T-helper 17 cell (primary cell): ENCODE results near the gene AK8. TPM values are rescaled to one million over a fixed set of nuclear protein-coding genes. Genes with fewer than 3 reads are reported as not detected.

Source experiments
- ATAC-seq: fragments of 150-1000 bp; cut with Tn5 transposase; 2 replicates; pipeline ENCODE4 v1.10.0; 2021; ENCODE audit warnings: mild to moderate bottlenecking, moderate library complexity
- DNase-seq, 3 donors: peaks; one replicate each; pipeline versions ENCODE4 v3.0.0 to v3.0.0-alpha.2; 2020 to 2021
- H3K9me3 ChIP-seq: one replicate; pipeline ENCODE4 v1.7.0; 2013; ENCODE audit warnings: low read length, mild to moderate bottlenecking; ENCODE audit not compliant: control insufficient read depth, poor library complexity, severe bottlenecking
- H3K27ac Mint-ChIP-seq: one replicate; pipeline ENCODE4 v1.8.0; 2022; ENCODE audit warnings: mild to moderate bottlenecking, moderate library complexity, mixed read lengths
- H3K27me3 Mint-ChIP-seq: one replicate; pipeline ENCODE4 v1.8.0; 2022; ENCODE audit warnings: mixed read lengths
- H3K36me3 Mint-ChIP-seq: one replicate; pipeline ENCODE4 v1.8.0; 2022; ENCODE audit warnings: low read depth, mixed read lengths
- H3K4me1 Mint-ChIP-seq: one replicate; pipeline ENCODE4 v1.8.0; 2022; ENCODE audit warnings: mild to moderate bottlenecking, mixed read lengths
- H3K4me3 Mint-ChIP-seq: one replicate; pipeline ENCODE4 v1.8.0; 2022; ENCODE audit warnings: mild to moderate bottlenecking, moderate library complexity, mixed read lengths
- total RNA-seq, 4 donors: library from RNA in 2 of 4; stranded (reverse) in 2 of 4; gene quantifications; one replicate each; pipeline ENCODE4 v1.2.3 and lab custom pipeline; 2022 to 2026

AK8 gene
- total RNA-seq, 2 donors from 2014 or later: 0.32 TPM; not detected in 1

DNA sequence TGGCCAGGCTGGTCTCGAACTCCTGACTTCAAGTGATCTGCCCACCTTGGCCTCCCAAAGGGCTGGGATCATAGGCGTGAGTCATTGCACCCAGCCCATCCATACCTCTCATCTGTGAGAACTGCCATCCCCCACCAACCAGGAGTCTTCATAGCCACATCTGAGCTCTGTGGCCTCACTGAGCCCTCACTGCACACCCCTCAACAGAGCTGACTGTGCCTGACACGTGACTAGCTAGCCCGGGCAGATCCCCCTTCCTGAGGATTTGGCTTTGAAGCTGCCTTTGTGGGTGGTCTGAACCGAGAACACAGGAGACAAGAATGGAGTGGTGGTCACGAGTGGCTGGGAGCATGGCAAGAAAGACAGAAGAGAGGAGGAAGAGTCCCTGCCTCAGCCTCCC lies 15.6 kb downstream of the AK8 start:
- no peak overlapping the region for H3K4me3 Mint-ChIP-seq
- DNase-seq (no peak), ATAC-seq (no peak)
- no peaks in the 10 kb centered on the region for H3K9me3 ChIP-seq
- H3K4me1 Mint-ChIP-seq: no peaks in the 10 kb centered on the region
- no peaks in the 10 kb centered on the region for H3K36me3 Mint-ChIP-seq
- H3K27me3 Mint-ChIP-seq: peaks cover 33% of the 10 kb centered on the region
- no peak overlapping the region for H3K27ac Mint-ChIP-seq

DNA sequence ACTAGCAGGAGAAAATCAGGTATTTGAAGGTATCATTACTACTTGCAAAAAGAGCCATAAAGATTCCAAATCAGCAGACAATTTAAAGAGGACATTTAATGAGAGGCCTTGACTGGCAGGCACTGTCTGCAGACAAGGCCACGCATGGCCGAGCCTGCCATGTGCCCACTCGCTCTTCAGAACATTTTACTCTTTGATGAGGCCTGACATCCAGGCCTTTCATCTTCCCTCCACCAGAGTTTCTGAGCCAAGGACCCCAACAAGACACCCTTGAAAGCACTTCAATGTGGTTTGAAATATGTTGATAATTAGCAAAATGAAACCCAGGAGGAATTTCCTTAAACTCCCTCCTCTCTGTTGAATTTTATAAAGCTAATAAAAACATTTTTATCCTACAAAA lies 16.4 kb downstream of the AK8 start:
- Mint-ChIP-seq H3K4me1 (no peaks in the 10 kb centered on the region), H3K36me3 (no peaks in the 10 kb centered on the region), H3K27me3 (peaks cover 35% of the 10 kb centered on the region), H3K4me3 (no peak overlapping the region), H3K27ac (no peak overlapping the region)
- H3K9me3 ChIP-seq: no peaks in the 10 kb centered on the region
- ATAC-seq (no peak), DNase-seq (no peak)

DNA sequence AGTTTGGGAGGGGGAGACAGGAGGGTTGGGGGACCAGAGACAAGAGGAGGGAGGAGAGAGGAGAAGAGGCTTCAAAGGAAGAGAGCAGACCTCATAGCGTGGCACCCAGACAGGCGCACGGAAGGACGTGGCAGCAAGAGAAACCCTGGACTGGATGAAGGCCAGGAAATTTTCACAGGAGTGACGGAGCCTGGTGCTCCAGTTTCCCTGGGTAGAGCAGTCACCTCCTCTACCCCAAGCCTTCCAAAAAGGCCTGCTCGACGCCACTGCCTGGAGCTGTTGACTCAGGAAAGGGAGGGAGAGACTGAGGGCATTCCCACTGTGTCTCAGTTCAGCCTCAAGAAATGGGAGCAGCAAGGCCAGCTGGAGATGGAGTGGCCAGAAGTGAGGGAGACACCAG lies 19.3 kb downstream of the AK8 start:
- ATAC-seq (no peak), DNase-seq (no peak)
- no peak overlapping the region for H3K27ac Mint-ChIP-seq
- H3K36me3 Mint-ChIP-seq: no peaks in the 10 kb centered on the region
- peaks cover 44% of the 10 kb centered on the region for H3K27me3 Mint-ChIP-seq
- peaks cover 7% of the 10 kb centered on the region for H3K4me1 Mint-ChIP-seq
- H3K9me3 ChIP-seq: no peaks in the 10 kb centered on the region
- no peak overlapping the region for H3K4me3 Mint-ChIP-seq

DNA sequence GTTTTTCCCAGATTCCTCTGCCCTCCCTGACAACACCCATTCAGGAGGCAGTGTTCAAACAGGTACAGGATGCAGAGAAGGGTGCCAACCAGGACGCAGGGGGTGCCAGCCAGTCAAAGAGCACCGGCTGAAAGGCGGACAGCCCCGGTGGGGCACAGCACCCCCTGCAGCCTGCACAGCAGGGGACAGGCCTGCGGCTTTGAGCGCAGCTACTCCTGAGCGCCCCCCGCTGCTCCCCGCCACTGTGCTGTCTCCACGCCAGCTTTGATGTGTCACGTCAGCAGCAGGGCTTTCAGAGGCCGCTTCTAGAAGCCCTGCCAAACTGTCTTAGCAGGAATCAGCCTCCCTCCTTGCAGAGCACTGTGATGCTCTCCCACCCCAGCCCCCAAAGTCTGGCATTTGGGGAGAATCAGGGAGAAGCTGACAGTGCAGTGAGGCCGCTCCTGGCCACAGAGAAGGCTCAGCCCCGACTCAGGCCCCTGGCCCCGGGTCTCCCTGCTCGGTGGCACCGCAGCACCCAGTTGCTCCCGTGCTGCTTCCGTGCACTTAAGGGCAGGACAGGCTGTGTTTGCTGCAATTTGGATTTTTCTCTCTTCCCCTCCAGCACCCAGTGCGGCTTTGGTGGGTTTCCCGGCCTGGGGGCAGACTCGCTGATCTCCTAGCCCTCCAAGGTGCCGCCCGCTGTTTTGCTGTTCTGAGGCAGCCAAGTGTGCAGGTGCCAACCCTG lies 20.3 kb downstream of the AK8 start:
- Mint-ChIP-seq H3K27ac (no peak overlapping the region), H3K4me3 (no peak overlapping the region), H3K27me3 (peaks cover 44% of the 10 kb centered on the region), H3K4me1 (peaks cover 7% of the 10 kb centered on the region), H3K36me3 (no peaks in the 10 kb centered on the region)
- ATAC-seq: no peak
- no peaks in the 10 kb centered on the region for H3K9me3 ChIP-seq
- no peak for DNase-seq

DNA sequence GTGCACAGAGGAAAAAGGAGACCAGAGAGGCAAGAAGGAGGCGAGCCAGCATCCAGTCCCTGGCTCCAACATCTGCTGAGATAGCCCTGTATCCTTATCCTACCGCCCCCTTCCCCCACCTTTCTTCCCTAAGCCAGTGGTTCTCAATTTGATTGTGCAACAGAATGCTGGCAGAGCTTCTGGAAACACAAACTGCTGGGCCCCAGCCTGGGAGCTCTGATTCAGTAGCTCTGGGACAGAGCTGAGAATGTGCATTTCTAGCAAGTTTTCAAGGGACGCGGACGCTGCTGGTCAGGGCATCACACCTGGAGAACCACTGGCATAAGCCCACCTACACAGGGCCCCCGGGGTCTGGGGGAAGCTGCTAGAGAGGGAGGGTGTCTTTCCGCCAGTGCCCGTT lies 21.1 kb downstream of the AK8 start:
- H3K4me3 Mint-ChIP-seq: no peak overlapping the region
- no peak for ATAC-seq
- H3K4me1 Mint-ChIP-seq: peaks cover 7% of the 10 kb centered on the region
- H3K27ac Mint-ChIP-seq: no peak overlapping the region
- no peak for DNase-seq
- H3K9me3 ChIP-seq: no peaks in the 10 kb centered on the region
- H3K36me3 Mint-ChIP-seq: no peaks in the 10 kb centered on the region
- H3K27me3 Mint-ChIP-seq: peaks cover 47% of the 10 kb centered on the region

DNA sequence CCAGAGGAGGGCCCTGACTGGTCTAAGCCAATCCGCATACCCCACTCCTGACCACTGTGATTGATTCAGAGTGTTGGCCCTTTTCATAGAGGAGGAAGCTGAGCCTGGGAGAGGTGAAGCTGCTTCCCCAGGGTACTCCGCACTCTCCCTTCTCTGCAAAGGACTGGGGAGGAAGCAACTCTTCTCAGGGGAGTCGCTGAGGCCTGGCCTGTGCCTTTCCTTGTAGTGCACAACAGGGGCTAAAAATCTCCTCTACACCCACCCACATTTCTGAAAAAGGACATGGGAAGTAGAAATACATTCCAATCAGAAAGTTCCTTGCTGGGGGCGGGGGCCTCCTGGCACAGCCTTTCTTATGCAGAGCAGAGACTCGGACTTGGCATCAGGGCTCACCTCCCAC lies 22.2 kb downstream of the AK8 start:
- DNase-seq (no peak), ATAC-seq (no peak)
- H3K9me3 ChIP-seq: no peaks in the 10 kb centered on the region
- H3K36me3 Mint-ChIP-seq: peaks cover 2% of the 10 kb centered on the region
- H3K4me3 Mint-ChIP-seq: no peak overlapping the region
- H3K4me1 Mint-ChIP-seq: peaks cover 7% of the 10 kb centered on the region
- no peak overlapping the region for H3K27ac Mint-ChIP-seq
- peaks cover 55% of the 10 kb centered on the region for H3K27me3 Mint-ChIP-seq

DNA sequence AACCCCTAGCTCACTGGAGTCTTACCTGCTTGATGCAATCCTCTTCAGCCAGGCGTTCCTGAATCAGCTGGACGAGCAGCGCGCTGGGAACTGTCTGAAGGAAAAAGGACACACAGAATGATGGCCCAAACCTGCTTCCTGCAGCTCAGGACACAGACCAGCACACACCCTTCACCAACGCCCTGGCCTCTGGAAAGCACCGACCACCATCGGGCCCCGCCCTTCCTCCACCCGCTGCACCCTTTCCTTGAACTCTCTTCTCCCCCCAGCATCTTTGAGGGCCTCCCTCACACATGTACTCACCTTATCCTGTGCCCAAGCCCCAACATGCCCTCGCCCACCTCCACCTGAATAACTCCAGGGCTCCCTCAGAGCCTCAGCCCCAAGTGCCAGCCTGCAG lies 23.3 kb downstream of the AK8 start:
- H3K9me3 ChIP-seq: no peaks in the 10 kb centered on the region
- H3K36me3 Mint-ChIP-seq: peaks cover 2% of the 10 kb centered on the region
- peaks cover 7% of the 10 kb centered on the region for H3K4me1 Mint-ChIP-seq
- no peak overlapping the region for H3K4me3 Mint-ChIP-seq
- ATAC-seq: no peak
- peaks cover 46% of the 10 kb centered on the region for H3K27me3 Mint-ChIP-seq
- peak overlapping the region; percentile 37 for H3K27ac Mint-ChIP-seq
- no peak for DNase-seq

DNA sequence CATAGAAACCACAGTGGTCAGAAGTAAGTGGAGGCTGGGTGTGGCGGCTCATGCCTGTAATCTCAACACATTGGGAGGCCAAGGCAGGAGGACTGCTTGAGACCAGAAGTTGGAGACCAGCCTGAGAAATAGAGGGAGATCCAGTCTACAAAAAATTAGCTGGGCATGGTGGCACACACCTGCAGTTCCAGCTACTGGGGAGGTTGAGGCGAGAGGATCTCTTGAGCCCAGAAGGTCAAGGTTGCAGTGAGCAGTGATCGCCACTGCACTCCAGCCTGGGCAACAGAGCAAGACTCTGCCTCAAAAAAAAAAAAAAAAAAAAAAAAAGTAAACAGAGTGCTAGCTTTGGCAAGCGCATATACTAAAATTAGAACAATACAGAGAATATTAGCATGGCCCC lies 24.6 kb downstream of the AK8 start:
- peaks cover 33% of the 10 kb centered on the region for H3K27me3 Mint-ChIP-seq
- ATAC-seq: no peak
- H3K4me3 Mint-ChIP-seq: no peak overlapping the region

DNA sequence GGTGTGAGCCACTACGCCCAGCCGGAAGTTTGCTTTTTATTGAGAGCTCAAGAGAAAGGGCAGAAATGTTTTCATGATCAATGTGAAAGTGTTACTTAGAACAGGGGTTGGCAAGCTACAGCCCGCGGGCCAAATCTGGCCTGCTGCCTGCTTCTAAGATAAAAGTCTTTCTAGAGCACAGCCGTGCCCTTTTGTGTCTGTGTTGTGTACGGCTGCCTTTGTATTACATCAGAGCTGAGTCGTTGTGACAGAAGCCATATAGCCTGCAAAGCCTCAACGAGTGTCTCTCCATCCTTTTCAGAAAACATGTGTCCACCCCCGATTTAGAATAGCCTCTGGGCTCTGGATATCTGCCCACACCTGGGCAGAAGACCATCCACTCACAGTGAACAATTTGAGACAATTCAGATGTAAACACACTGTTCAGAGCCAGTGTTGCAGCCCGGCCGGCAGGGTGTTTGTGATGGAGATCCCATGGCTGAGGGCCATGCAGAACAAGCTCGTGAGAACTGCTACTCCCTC lies 28.8 kb downstream of the AK8 start:
- H3K4me3 Mint-ChIP-seq: peak overlapping the region; percentile 67
- peaks cover 16% of the 10 kb centered on the region for H3K27me3 Mint-ChIP-seq
- H3K36me3 Mint-ChIP-seq: peaks cover 2% of the 10 kb centered on the region
- ATAC-seq: no peak
- DNase-seq: no peak
- no peak overlapping the region for H3K27ac Mint-ChIP-seq
- H3K4me1 Mint-ChIP-seq: no peaks in the 10 kb centered on the region
- H3K9me3 ChIP-seq: no peaks in the 10 kb centered on the region

More for the DNA sequence above, 24.6 kb downstream of the AK8 start:
- Mint-ChIP-seq H3K4me1 (peaks cover 7% of the 10 kb centered on the region), H3K36me3 (peaks cover 2% of the 10 kb centered on the region), H3K27ac (no peak overlapping the region)
- no peak for DNase-seq
- H3K9me3 ChIP-seq: no peaks in the 10 kb centered on the region

DNA sequence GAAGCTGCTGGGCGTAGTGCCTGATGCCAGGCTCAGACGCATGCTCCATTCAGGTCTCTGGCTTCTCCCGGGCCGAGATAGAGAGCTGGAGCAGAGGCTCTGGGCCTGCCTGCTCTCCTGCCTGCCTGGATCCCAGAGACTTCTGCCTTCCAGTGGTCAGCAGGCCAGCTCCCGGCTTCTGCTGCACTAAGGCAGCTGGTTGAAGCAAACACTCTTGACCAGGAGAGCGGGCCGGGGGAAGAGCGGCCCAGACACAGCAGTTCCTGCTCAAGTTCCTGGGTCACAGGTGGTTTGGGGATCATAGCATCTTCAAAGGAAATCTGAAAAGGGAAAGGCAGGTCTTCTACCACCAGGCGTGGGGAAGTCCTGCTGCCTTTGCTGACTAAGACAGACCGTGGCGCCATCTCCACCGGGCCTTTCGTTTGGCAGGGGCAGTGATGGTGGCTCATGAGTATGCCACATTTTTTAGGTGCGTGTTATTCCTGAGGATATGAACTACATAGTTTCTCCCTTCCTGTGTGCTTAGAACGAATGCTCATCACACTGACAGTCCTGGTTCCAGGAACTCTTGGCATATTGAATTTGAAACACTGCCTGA lies 31.1 kb downstream of the AK8 start:
- Mint-ChIP-seq H3K36me3 (peaks cover 2% of the 10 kb centered on the region), H3K27me3 (peaks cover 16% of the 10 kb centered on the region), H3K4me3 (no peak overlapping the region), H3K27ac (no peak overlapping the region), H3K4me1 (no peaks in the 10 kb centered on the region)
- H3K9me3 ChIP-seq: no peaks in the 10 kb centered on the region
- no peak for ATAC-seq
- no peak for DNase-seq

DNA sequence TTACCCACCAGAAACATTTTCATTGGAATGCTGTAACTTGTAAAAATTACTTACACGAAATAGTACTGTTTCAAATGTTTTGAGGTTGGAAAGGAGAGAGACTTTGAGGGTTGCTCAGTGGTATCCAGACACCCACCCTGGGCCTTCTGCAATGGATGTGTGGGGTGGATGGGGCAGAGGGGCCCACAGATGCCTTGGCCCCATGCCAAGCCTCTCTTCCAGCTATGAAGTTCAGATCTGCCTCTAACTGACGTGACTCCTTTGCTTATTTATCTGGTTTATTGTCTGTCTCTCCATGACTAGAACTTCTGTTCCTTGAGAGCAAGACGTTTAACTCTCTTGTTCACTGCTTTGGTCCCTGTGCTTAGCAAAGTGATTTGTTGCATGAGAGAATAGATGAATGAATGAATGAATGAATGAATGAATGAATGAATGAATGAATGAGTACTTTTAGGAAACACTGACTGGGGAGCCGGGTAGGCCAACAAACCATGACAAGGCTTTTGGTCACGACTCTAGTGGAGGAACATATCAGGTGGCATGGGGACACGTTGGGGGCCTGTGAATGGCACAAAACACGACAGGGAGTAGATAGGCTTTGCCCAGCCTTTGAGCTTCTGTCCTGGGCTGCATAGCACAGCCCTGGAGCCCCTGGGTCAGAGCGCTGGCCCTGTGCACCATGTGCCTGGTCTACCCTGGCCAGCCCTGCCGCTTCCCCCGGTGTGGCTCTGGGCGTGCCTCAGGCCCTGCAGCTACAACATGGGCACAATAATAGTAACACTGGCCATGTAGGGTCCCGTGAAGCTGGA lies 31.8 kb downstream of the AK8 start:
- no peaks in the 10 kb centered on the region for H3K36me3 Mint-ChIP-seq
- no peaks in the 10 kb centered on the region for H3K4me1 Mint-ChIP-seq
- peaks cover 15% of the 10 kb centered on the region for H3K27me3 Mint-ChIP-seq
- no peak overlapping the region for H3K27ac Mint-ChIP-seq
- ATAC-seq (no peak), DNase-seq (no peak)
- H3K4me3 Mint-ChIP-seq: no peak overlapping the region
- H3K9me3 ChIP-seq: no peaks in the 10 kb centered on the region

DNA sequence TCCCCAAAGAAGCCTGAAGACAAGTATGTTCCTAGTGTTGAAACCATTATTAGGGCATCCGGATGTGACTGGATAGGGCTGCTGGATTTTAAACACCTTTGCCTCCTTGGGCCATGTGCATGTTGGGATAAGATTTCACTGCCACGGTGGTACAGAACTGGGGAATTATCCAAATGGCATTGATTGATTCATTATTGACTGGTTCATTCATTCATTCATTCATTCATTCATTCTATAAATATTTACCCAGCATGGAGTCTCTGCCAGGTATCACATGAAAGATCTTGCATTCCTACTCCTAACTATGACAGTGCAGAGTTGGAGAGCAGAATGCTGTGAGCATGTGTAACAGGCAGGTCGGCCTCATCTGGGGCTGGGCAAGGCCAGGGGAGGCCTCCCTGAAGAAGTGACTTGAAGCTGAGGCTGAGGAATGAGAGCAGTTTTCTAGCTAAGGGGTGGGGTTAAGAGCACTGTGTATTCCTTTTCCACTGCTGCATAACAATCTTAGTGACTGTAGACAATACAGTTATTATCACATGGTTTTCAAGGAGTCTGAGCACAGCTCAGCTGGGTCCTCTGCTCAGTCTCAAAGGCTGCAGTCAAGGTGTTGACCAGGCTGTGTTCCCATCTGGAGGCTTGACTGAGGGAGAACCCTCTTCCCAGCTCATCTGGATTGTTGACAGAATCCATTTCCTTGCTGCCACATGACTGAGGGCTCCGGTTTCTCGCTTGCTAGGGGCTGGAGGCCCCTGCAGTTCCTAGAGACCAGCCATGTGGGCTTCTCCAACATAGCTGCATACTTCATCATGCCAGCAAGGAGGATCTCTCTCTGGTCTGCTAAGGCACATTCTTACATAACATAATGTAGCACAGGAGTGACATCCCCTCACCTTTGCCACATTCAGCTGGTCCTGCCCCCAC lies 35.7 kb downstream of the AK8 start:
- Mint-ChIP-seq H3K4me1 (no peaks in the 10 kb centered on the region), H3K4me3 (no peak overlapping the region), H3K36me3 (no peaks in the 10 kb centered on the region), H3K27ac (no peak overlapping the region), H3K27me3 (peaks cover 29% of the 10 kb centered on the region)
- DNase-seq: no peak
- no peak for ATAC-seq
- no peaks in the 10 kb centered on the region for H3K9me3 ChIP-seq
